ENCODE measurements around the gene KRTAP9-9.
"Not testable (repeated sequence)": the region's sequence is repeated elsewhere in the genome, so short reads cannot be mapped to it uniquely, and the experiment has no call there.

The KRTAP9-9 gene

DNA sequence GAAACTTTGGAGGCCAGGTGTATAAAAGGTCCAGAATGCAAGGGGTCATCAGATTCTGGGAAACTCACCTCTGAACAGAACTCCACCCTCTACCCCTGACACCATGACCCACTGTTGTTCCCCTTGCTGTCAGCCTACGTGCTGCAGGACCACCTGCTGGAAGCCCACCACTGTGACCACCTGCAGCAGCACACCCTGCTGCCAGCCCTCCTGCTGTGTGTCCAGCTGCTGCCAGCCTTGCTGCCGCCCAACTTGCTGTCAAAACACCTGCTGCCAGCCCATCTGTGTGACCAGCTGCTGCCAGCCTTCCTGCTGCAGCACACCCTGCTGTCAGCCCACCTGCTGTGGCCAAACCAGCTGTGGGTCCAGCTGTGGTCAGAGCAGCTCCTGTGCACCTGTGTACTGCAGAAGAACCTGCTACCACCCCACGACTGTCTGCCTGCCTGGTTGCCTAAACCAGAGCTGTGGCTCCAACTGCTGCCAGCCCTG is 17.2 kb upstream of the KRTAP9-9 start, which contains the start of gene KRTAP9-8:
KRTAP9-8 (plus strand) TSS at position 51 of the 489 bp plus-strand sequence; CDS start at position 104, 53 bp downstream.
- not testable (repeated sequence) for H3K9me3 ChIP-seq (replicated peaks; ENCODE audit: low read length); H3K4me3 ChIP-seq (ENCODE audit: low read length); H3K36me3 ChIP-seq (ENCODE audit: insufficient read depth, low read length); H3K9ac ChIP-seq (ENCODE audit: low read depth, low read length); H3K4me2 ChIP-seq (ENCODE audit: low read length); H3K4me1 ChIP-seq (ENCODE audit: control insufficient read depth, insufficient read depth, low read length)
- peaks cover 12% of the 10 kb centered on the region for H3K27me3 ChIP-seq (ENCODE audit: control insufficient read depth, insufficient read depth, low read length)

DNA sequence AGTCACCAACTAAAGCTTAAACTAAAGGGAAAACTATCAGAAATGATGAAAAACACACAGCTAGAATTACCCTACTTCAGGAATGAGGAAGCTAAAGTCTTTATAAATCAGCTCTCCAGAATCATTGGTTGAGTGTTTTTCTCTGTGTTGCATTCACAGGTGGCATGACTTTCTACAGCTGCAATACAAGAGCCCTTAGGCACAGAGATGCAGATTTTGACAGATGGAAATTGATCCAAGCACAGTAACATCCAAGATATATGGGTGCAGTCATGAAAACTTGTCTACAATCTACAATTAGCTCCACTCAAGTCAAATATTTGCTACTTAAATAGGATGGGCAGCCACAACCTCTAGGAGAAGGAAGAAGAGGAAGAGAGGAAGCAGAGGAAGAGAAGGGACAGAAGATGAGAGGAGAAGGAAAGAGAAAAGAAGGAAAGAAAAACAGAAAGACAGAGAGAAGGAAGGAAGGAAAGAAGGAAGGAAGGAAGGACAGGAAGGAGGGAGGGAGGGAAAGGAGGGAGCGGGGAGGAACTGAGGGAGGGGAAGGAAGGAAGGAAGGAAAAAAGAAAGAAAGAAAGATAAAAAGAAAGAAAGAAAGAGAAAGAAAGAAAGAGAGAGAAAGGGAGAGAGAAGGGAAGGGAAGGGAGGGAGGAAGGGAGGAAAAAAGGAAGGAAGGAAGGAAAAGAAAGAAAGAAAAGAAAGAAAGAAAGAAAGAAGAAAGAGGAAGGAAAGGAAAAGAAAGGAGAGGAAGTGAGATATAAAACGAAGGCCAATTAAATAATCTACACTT is 8.0 kb upstream of the KRTAP9-9 start:
- H3K9ac ChIP-seq (ENCODE audit: low read depth, low read length); H3K9me3 ChIP-seq (replicated peaks; ENCODE audit: low read length); H3K4me3 ChIP-seq (ENCODE audit: low read length); H3K4me2 ChIP-seq (ENCODE audit: low read length); H3K4me1 ChIP-seq (ENCODE audit: control insufficient read depth, insufficient read depth, low read length); H3K36me3 ChIP-seq (ENCODE audit: insufficient read depth, low read length): not testable (repeated sequence)
- peaks cover 11% of the 10 kb centered on the region for H3K27me3 ChIP-seq (ENCODE audit: control insufficient read depth, insufficient read depth, low read length)

DNA sequence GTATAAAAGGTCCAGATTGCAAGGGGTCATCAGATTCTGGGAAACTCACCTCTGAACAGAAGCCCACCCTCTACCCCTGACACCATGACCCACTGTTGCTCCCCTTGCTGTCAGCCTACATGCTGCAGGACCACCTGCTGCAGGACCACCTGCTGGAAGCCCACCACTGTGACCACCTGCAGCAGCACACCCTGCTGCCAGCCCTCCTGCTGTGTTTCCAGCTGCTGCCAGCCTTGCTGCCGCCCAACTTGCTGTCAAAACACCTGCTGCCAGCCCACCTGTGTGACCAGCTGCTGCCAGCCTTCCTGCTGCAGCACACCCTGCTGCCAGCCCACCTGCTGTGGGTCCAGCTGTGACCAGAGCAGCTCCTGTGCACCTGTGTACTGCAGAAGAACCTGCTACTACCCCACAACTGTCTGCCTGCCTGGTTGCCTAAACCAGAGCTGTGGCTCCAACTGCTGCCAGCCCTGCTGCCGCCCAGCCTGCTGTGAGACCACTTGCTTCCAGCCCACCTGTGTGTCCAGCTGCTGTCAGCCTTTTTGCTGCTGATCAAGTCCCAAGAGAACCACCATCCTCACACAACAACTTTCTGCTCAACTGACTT is 5.4 kb upstream of the KRTAP9-9 start, which contains the start of gene KRTAP9-4:
KRTAP9-4 (plus strand) TSS at position 51 of the 604 bp plus-strand sequence; CDS start at position 85, 34 bp downstream.
- not testable (repeated sequence) for H3K4me3 ChIP-seq (ENCODE audit: low read length); H3K36me3 ChIP-seq (ENCODE audit: insufficient read depth, low read length); H3K9ac ChIP-seq (ENCODE audit: low read depth, low read length); H3K4me1 ChIP-seq (ENCODE audit: control insufficient read depth, insufficient read depth, low read length); H3K9me3 ChIP-seq (replicated peaks; ENCODE audit: low read length); H3K4me2 ChIP-seq (ENCODE audit: low read length)
- peaks cover 17% of the 10 kb centered on the region for H3K27me3 ChIP-seq (ENCODE audit: control insufficient read depth, insufficient read depth, low read length)

DNA sequence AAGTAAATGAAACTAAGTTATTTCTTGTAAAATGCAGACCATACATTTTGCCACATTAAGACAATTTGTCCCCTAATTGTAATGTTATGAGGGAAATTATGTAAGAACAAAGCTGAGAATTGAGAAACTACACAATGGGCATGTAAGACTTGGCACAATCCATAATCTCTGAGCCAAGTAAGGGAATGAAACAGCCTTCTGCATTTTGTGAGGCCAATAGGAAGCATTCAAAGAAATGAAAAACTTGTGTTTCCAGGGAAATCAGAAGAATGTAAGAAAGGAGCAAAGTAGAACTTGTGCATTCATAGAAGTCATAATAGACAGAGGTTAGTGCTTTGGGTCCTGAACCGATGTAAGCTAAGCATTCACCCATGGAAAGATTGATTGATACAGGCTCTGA is 3.9 kb upstream of the KRTAP9-9 start:
- H3K4me1 ChIP-seq (ENCODE audit: control insufficient read depth, insufficient read depth, low read length), result peaks cover 5% of the 10 kb centered on the region

DNA sequence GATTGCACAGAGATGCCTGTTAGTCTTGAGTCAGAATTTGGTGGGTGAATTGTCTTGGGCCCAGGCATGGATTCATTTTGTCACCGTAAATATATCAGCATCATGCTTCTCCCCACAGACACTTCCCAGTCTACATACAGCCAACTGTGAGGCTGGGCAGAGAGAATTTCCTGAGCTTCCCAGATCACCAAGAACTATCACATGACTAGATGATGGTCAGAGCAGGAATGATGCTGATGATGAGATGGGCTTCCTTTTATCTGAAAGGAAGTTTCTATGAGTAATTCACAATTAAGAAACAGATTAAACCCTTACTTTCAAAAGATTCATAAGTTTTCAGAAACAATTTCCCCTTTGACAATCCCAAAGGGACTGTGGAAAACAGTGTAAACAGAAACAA is 323 bp upstream of the KRTAP9-9 start:
- Histone ChIP-seq H3K9me3 (replicated peaks; ENCODE audit: low read length) (no peaks in the 10 kb centered on the region), H3K4me1 (ENCODE audit: control insufficient read depth, insufficient read depth, low read length) (peaks cover 11% of the 10 kb centered on the region), H3K4me2 (ENCODE audit: low read length) (no peak overlapping the region), H3K9ac (ENCODE audit: low read depth, low read length) (no peak overlapping the region), H3K4me3 (ENCODE audit: low read length) (no peak overlapping the region), H3K27me3 (ENCODE audit: control insufficient read depth, insufficient read depth, low read length) (peaks cover 22% of the 10 kb centered on the region), H3K36me3 (ENCODE audit: insufficient read depth, low read length) (no peaks in the 10 kb centered on the region)

More for the DNA sequence above, 3.9 kb upstream of the KRTAP9-9 start:
- Histone ChIP-seq H3K9me3 (replicated peaks; ENCODE audit: low read length) (no peaks in the 10 kb centered on the region), H3K4me2 (ENCODE audit: low read length) (no peak overlapping the region), H3K27me3 (ENCODE audit: control insufficient read depth, insufficient read depth, low read length) (peaks cover 17% of the 10 kb centered on the region), H3K9ac (ENCODE audit: low read depth, low read length) (no peak overlapping the region), H3K4me3 (ENCODE audit: low read length) (no peak overlapping the region), H3K36me3 (ENCODE audit: insufficient read depth, low read length) (no peaks in the 10 kb centered on the region)

DNA sequence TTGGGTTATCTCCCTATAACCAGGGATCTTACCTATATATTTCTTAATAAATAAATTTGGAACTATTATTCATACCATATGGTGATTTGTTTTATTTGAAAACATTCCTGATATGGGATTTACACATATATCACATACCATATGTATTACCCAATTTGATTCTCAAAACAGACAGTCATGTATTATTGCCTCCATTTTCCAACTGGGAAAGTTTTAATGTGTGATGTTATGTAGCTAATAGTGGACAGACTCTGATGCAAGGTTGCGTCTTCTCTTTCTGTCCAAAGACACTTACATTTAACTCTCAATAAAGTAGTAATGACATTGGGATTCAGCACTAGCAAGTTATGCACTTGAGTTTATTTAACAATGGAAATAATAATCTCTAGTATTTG is 1.1 kb downstream of the KRTAP9-9 start:
- peak overlapping the region; percentile 28 for H3K4me2 ChIP-seq (ENCODE audit: low read length)
- H3K9me3 ChIP-seq (replicated peaks; ENCODE audit: low read length), result no peaks in the 10 kb centered on the region
- H3K27me3 ChIP-seq (ENCODE audit: control insufficient read depth, insufficient read depth, low read length), result peaks cover 19% of the 10 kb centered on the region
- no peaks in the 10 kb centered on the region for H3K36me3 ChIP-seq (ENCODE audit: insufficient read depth, low read length)
- H3K9ac ChIP-seq (ENCODE audit: low read depth, low read length), result no peak overlapping the region
- H3K4me1 ChIP-seq (ENCODE audit: control insufficient read depth, insufficient read depth, low read length), result peaks cover 11% of the 10 kb centered on the region
- no peak overlapping the region for H3K4me3 ChIP-seq (ENCODE audit: low read length)

DNA sequence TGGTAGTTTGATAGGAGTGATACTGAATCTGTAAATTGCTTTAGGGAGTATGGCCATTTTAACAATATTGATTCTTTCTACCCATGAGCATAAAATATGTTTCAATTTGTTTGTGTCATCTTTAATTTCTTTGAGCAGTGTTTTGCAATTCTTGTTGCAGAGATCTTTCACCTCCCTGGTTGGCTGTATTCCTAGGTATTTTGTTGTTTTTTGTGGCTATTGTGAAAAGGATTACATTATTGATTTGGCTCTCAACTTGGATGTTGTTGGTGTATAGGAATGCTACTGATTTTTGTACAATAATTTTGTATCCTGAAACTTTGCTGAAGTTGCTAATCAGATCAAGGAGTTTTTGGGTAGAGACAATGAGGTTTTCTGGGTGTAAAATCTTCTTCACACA is 3.2 kb downstream of the KRTAP9-9 start:
- Histone ChIP-seq H3K27me3 (ENCODE audit: control insufficient read depth, insufficient read depth, low read length) (peaks cover 10% of the 10 kb centered on the region), H3K4me1 (ENCODE audit: control insufficient read depth, insufficient read depth, low read length) (peaks cover 11% of the 10 kb centered on the region), H3K36me3 (ENCODE audit: insufficient read depth, low read length) (no peaks in the 10 kb centered on the region), H3K4me3 (ENCODE audit: low read length) (no peak overlapping the region), H3K4me2 (ENCODE audit: low read length) (no peak overlapping the region), H3K9me3 (replicated peaks; ENCODE audit: low read length) (no peaks in the 10 kb centered on the region), H3K9ac (ENCODE audit: low read depth, low read length) (no peak overlapping the region)

DNA sequence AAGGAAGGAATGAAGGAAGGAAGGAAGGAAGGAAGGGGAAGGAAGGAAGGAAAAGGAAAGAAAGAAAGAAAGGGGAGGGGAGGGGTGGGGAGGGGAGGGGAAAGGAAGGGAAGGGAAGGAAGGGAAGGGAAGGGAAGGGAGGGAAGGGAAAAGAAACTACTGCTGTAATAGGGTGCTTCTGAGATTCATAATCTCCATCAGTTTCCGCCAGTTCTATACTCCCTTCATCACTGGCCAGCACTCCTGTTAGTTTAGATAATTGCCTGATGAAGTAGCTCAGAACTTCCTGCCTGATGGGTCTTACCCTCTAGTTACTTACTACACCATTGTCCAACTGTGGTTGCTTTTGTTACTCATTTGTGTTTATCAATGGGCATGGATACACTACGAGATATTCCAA is 8.0 kb downstream of the KRTAP9-9 start:
- Histone ChIP-seq H3K4me3 (ENCODE audit: low read length) (no peak overlapping the region), H3K4me1 (ENCODE audit: control insufficient read depth, insufficient read depth, low read length) (no peaks in the 10 kb centered on the region), H3K9ac (ENCODE audit: low read depth, low read length) (no peak overlapping the region), H3K4me2 (ENCODE audit: low read length) (no peak overlapping the region), H3K27me3 (ENCODE audit: control insufficient read depth, insufficient read depth, low read length) (peaks cover 9% of the 10 kb centered on the region), H3K36me3 (ENCODE audit: insufficient read depth, low read length) (no peaks in the 10 kb centered on the region), H3K9me3 (replicated peaks; ENCODE audit: low read length) (no peaks in the 10 kb centered on the region)

DNA sequence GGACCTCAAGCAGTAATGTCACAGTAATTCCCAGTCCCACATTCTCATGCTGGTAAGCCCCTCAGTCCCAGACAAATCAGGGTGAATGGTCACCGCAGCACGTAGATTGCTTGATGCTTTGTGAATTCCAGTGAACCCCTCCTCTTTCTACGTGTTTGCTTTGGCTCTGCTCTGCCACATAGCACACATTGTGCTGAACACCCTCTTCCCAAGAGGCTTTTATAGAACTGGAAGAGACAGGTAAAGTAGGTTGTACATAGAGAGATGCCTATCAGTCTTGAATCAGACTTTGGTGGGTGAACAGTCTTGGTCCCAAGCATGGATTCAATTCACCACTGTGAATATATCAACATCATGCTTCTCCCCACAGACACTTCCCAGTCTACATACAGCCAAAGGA is 9.4 kb downstream of the KRTAP9-9 start:
- no peak overlapping the region for H3K4me3 ChIP-seq (ENCODE audit: low read length)
- peaks cover 7% of the 10 kb centered on the region for H3K27me3 ChIP-seq (ENCODE audit: control insufficient read depth, insufficient read depth, low read length)

DNA sequence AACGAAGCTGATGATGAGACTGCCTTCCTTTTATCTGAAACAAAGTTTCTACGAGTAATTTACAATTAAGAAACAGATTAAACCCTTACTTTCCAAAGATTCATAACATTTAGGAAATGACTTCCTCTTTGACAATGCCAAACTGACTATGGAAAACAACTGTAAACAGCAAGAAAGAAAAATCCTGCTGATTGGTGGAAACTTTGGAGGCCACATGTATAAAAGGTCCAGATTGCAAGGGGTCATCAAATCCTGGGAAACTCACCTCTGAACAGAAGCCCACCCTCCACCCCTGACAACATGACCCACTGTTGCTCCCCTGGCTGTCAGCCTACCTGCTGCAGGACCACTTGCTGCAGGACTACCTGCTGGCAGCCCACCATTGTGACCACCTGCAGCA is 9.9 kb downstream of the KRTAP9-9 start, which contains the start of gene KRTAP9-6:
KRTAP9-6 (plus strand) TSS at position 301 of the 400 bp plus-strand sequence; CDS start at position 301, 0 bp downstream.
- no peaks in the 10 kb centered on the region for H3K4me1 ChIP-seq (ENCODE audit: control insufficient read depth, insufficient read depth, low read length)
- no peak within 1 kb of the TSS for H3K4me2 ChIP-seq (ENCODE audit: low read length)
- H3K27me3 ChIP-seq (ENCODE audit: control insufficient read depth, insufficient read depth, low read length), result peaks cover 7% of the 10 kb centered on the region
- H3K4me3 ChIP-seq (ENCODE audit: low read length), result no peak within 1 kb of the TSS
- no peaks in the 10 kb centered on the region for H3K9me3 ChIP-seq (replicated peaks; ENCODE audit: low read length)
- no peak within 1 kb of the TSS for H3K9ac ChIP-seq (ENCODE audit: low read depth, low read length)
- no peaks in the 10 kb centered on the region for H3K36me3 ChIP-seq (ENCODE audit: insufficient read depth, low read length)

More for the DNA sequence above, 9.4 kb downstream of the KRTAP9-9 start:
- Histone ChIP-seq H3K9me3 (replicated peaks; ENCODE audit: low read length) (no peaks in the 10 kb centered on the region), H3K4me1 (ENCODE audit: control insufficient read depth, insufficient read depth, low read length) (no peaks in the 10 kb centered on the region), H3K36me3 (ENCODE audit: insufficient read depth, low read length) (no peaks in the 10 kb centered on the region), H3K4me2 (ENCODE audit: low read length) (no peak overlapping the region), H3K9ac (ENCODE audit: low read depth, low read length) (no peak overlapping the region)

DNA sequence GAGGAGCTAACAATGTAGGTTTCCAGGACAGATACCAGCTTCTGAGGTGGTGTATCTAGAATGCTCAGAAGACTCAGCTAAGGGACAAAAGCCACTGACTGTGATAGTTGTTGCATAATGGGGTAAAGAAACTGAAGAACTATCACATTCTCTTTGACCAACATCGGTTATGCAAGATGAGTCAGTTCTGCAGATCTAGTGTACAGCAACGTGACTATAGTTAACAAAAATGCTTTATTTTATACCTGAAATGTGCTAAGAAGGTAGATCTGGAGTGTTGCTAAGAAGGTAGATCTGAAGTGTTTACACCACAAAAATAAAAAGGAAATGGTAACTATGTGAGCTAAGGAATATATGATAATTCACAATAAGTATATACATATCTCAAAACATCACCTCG is 12.5 kb downstream of the KRTAP9-9 start:
- Histone ChIP-seq H3K4me3 (ENCODE audit: low read length) (no peak overlapping the region), H3K27me3 (ENCODE audit: control insufficient read depth, insufficient read depth, low read length) (peaks cover 7% of the 10 kb centered on the region), H3K4me1 (ENCODE audit: control insufficient read depth, insufficient read depth, low read length) (no peaks in the 10 kb centered on the region), H3K9me3 (replicated peaks; ENCODE audit: low read length) (no peaks in the 10 kb centered on the region), H3K9ac (ENCODE audit: low read depth, low read length) (no peak overlapping the region), H3K36me3 (ENCODE audit: insufficient read depth, low read length) (no peaks in the 10 kb centered on the region), H3K4me2 (ENCODE audit: low read length) (no peak overlapping the region)
